T follicular helper cell (primary cell): ENCODE data around the gene INPP5J.

ENCODE experiments used
- DNase-seq: peaks from one replicate; pipeline ENCODE4 v3.0.0-alpha.2; 2020; ENCODE audit warnings: low read depth

Gene INPP5J

GRCh38 chr22:31124811-31125465 lies 2.2 kb downstream of the INPP5J start:
- DNase-seq, result no peak

- DNase-seq, result no peak
These were observed 2.9 kb downstream of the INPP5J start for GRCh38 chr22:31125521-31126117.

GRCh38 chr22:31126128-31126868 lies 3.5 kb downstream of the INPP5J start:
- no peak for DNase-seq

- no peak for DNase-seq
These were observed 4.1 kb downstream of the INPP5J start for GRCh38 chr22:31126869-31127175.

- DNase-seq, result no peak
These were observed 4.5 kb downstream of the INPP5J start for GRCh38 chr22:31127181-31127772.

GRCh38 chr22:31128156-31128555 lies 5.4 kb downstream of the INPP5J start:
- no peak for DNase-seq

GRCh38 chr22:31130873-31131272 lies 8.1 kb downstream of the INPP5J start:
- no peak for DNase-seq

- DNase-seq, result no peak
These were observed 11.1 kb downstream of the INPP5J start for GRCh38 chr22:31133911-31134310.

GRCh38 chr22:31134688-31135087 lies 11.9 kb downstream of the INPP5J start:
- no peak for DNase-seq

- no peak for DNase-seq
These were observed 12.9 kb downstream of the INPP5J start for GRCh38 chr22:31135706-31136105.

GRCh38 chr22:31136155-31136554 lies 13.4 kb downstream of the INPP5J start:
- no peak for DNase-seq

- no peak for DNase-seq
These were observed 13.9 kb downstream of the INPP5J start for GRCh38 chr22:31136711-31137110.

GRCh38 chr22:31137721-31138120 lies 15.0 kb downstream of the INPP5J start:
- no peak for DNase-seq

- no peak for DNase-seq
These were observed 15.4 kb downstream of the INPP5J start for GRCh38 chr22:31138126-31138525.

GRCh38 chr22:31139066-31139465 lies 16.3 kb downstream of the INPP5J start:
- no peak for DNase-seq

GRCh38 chr22:31139866-31140716 lies 17.3 kb downstream of the INPP5J start, which contains the start of gene PLA2G3:
TSS of gene PLA2G3 (minus strand) at chr22:31140508. CDS start at chr22:31140354, 154 bp downstream.
- DNase-seq, result no peak

- no peak for DNase-seq
These were observed 18.0 kb downstream of the INPP5J start for GRCh38 chr22:31140746-31141145.

- no peak for DNase-seq
These were observed 18.8 kb downstream of the INPP5J start for GRCh38 chr22:31141551-31141950.

GRCh38 chr22:31142285-31142684 lies 19.5 kb downstream of the INPP5J start:
- DNase-seq, result no peak

GRCh38 chr22:31143038-31143437 lies 20.3 kb downstream of the INPP5J start:
- no peak for DNase-seq

- DNase-seq, result no peak
These were observed 20.8 kb downstream of the INPP5J start for GRCh38 chr22:31143537-31143936.

GRCh38 chr22:31144223-31144622 lies 21.5 kb downstream of the INPP5J start:
- DNase-seq, result no peak
